Muscle of arm (tissue), 12 donors: Measurements from ENCODE around the gene RPLP2. TPM values are rescaled to one million over a fixed set of nuclear protein-coding genes. Genes with fewer than 3 reads are reported as not detected.
A peak's percentile ranks its signal among the peaks of the same experiment; 100 is the strongest.

ENCODE experiments used
- DNase-seq: peaks from one replicate; pipeline ENCODE4 v3.0.0-alpha.2; 2013
- polyA plus RNA-seq, 12 donors: library from polyadenylated mRNA; unstranded; fragments of 120-200 nt; gene quantifications; one replicate each; pipeline ENCODE4 v1.2.1, GENCODE V29; 2013; ENCODE audit not compliant: insufficient read length in 12 of 12

The RPLP2 gene
- polyA plus RNA-seq, 12 donors: 1,154 to 1,810 (median 1,407) TPM

DNA sequence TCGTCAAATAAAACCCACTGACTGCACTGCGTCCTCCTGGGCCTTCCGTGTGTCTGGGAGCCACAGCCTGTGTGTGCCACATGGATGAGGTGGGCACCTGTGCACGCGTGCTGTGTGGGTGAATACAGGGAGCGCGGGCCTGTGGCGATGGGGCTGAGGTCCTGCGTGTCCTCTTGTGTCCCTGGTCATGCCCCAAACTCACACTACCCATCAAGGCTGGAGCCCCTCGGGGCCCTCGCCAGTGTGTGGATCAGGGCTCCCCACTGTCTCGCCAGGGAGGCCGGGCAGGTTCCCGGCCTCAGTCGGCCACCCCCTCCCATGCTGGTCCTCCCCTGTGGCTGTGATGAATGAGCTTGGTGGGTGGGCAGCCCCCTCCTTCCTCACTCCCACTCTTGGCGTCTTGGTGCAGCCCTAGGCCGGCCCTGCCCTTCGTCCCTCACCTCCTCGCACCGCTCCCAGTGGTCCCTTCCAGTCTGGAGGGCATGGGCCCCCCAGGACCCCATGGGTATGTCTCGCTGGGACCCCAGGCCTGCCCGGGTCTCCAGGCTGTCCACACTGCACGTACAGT is 22.3 kb downstream of the RPLP2 start:
- no peak for DNase-seq

DNA sequence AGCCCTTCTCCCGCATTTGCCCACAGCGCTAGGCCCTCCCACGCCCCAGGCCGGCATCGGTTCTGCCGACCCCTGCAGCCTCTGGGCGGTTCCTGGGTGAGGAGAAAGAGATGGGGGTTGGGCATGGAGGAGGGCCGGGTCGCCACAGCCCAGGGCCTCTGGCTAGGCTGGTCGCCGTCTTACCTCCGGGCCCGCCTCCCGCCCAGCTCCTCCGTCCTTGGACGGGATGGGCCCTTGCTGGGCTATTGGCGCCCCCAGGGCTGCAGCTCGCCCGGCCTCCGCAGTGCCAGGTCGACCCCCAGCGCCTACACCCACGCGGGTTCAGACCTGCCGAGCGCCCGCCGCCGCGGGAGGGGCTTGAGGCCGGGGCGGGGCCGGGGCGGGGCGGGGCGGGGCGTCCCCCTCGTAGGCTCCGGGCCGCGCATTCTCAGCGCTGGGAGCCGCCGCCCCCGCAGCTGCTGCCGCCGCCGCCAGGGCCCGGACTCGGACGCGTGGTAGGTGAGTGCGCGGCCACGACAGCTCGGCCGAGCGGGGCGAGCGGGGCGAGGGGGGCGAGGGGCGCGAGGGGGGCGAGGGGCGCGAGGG is 22.9 kb downstream of the RPLP2 start, which contains the start of gene CD151:
Gene CD151 (plus strand): TSS at position 424 of the 585 bp plus-strand sequence. CDS start 3,118 bp downstream, outside the sequence.
- no peak for DNase-seq

GRCh38 chr11:833114-833791 is 23.5 kb downstream of the RPLP2 start:
- no peak for DNase-seq

- no peak for DNase-seq
These were observed 24.1 kb downstream of the RPLP2 start for GRCh38 chr11:833849-834311.

DNA sequence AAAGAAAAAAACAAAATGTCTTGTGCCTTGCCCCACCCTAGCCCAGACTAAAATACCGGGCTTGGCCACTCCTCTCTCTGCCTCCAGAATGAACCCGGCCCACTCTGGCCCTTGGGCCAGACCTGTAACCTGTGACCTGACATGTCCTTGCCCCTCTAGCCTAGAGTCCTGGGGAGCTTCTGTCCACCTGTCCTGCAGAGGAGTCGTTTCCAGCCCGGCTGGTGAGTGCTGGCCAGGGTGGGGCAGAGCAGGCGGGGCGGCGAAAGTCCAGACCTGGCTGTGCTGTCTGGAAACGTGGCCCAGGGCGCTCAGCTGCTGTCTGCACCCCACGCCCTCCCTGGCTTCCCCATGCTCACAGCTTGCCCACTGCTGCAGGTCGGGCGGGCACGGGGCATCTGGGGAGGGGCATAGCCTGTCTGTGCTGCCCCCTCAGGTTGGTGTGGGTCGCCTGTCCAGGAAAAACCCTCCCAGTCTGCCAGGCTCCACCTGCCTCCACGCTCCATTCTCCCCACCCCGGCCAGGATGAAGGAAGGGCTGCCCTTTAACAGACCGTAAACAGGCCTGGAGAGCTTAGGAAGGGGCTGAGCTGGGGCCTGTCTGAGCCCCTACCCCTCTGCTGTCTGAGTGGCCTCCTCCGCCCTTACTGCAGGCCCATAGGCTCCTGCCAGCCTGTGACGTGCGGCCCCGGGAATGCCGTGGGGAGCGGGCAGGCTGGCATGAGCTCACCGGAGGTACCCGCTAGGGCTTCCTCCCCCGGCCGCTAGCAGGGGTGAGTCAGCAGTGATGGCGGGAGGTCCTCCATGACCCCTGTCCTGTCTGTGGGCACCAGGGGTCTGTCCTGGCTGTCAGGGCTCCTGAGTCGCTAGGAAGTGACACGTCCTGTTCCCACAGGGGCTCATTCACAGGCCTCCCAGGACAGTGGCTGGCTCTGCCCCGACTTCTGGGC is 24.9 kb downstream of the RPLP2 start:
- DNase-seq: no peak

GRCh38 chr11:836274-836673 is 26.5 kb downstream of the RPLP2 start:
- no peak for DNase-seq

DNA sequence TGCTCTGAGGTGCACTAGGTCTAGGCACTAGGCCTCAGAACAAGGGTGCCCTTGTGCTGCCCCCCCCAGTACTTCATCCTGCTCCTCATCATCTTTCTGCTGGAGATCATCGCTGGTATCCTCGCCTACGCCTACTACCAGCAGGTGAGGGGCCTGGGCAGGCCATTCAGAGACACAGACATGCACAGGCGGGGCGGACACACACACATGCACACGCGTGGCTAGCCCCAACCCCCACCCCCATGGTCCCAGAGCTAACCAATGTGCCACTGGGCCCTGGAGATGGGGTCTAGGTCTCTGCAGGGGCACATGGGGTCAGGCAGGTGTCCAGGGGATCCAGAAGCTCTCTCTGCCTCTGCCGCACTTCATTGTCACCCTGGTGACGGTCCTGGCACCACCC is 26.9 kb downstream of the RPLP2 start:
- no peak for DNase-seq

- no peak for DNase-seq
These were observed 27.6 kb downstream of the RPLP2 start for GRCh38 chr11:837189-837989.

- DNase-seq: no peak
These were observed 28.2 kb downstream of the RPLP2 start for GRCh38 chr11:837990-838307.

DNA sequence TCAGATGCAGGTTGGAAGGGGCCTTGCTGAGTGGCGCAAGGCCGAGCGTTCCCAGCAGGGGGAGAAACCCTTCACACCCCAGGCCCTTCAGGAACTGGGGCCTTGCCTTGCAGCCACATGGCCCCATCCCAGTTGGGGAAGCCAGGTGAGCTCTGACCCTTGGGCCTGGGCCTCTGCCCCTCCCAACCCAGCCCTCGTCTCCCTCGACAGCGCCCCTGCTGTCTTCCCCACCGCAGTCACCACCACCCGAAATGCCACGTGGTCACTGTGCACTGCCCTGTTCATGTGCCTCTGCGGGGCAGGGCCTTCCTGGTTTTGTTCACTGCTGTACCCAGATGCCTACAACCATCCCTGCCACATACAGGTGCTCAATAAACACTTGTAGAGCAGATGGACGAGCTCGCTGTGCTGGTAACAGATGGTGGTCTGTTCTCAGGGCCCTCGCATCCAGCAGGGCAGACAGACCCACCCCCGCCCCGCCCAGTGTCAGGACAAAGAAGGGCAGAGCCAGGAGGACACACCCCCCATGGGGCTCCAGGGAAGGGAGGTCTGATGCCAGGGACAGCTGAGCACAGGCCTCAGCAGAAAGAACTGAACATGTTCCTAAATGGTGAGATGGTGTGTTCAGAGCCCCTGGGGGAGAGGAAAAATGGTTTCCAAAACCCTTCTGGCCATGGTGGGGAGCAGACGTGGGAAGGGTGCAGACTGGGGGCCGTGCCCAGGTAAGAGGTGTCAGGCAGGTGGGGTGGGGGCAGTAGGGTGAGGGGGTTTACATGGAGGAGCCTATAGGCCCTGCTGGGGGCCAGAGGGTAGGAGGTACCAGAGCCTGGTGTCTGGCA is 28.9 kb downstream of the RPLP2 start:
- no peak for DNase-seq

- DNase-seq: no peak
These were observed 29.5 kb downstream of the RPLP2 start for GRCh38 chr11:839280-839623.

DNA sequence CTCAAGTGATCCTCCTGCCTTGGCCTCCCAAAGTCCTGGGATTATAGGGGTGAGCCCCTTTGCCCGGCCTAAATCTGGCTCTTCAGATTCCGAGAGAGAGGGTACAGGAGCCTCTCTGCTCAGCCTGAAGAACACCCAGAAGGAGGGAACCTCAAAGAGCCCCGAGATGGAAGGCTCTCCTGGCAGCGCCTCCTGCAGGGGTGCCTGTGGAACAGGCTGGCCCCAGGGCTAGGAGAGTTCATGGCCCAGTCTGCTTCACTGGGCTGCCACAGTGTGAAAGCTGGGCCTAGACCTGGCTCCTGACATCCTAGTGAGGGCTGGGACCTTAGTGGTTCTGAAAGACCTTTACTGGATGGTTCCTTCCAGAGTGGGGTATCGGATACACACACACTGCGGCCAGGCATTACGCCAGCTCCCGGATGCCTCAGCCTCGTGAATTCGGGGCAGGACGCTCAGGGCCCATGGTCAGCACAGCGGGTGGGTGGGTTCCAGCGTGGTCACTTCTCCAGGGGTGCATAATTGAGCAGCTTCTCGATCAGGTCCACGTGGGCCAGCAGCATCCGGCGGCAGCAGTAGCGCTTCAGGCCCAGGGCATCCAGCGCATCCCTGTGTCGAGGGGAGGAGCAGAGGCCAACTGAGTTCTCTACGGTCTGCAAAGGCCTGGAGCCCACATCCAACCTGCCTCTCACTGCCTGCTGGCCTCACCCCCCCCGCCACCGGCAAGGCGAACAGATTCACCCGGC is 30.3 kb downstream of the RPLP2 start:
- no peak for DNase-seq

- no peak for DNase-seq
These were observed 32.2 kb downstream of the RPLP2 start for GRCh38 chr11:841981-842369.

- DNase-seq: peak; percentile 89
These were observed 32.7 kb downstream of the RPLP2 start, which contains the start of the genes POLR2L and TSPAN4 for GRCh38 chr11:842370-843002. TSS of gene POLR2L (minus strand) at chr11:842529. CDS start at chr11:842508, 21 bp downstream. TSS of gene TSPAN4 (plus strand) at chr11:842852. CDS start at chr11:850305, 7,453 bp downstream.

GRCh38 chr11:843086-843734 is 33.4 kb downstream of the RPLP2 start:
- DNase-seq: no peak

DNA sequence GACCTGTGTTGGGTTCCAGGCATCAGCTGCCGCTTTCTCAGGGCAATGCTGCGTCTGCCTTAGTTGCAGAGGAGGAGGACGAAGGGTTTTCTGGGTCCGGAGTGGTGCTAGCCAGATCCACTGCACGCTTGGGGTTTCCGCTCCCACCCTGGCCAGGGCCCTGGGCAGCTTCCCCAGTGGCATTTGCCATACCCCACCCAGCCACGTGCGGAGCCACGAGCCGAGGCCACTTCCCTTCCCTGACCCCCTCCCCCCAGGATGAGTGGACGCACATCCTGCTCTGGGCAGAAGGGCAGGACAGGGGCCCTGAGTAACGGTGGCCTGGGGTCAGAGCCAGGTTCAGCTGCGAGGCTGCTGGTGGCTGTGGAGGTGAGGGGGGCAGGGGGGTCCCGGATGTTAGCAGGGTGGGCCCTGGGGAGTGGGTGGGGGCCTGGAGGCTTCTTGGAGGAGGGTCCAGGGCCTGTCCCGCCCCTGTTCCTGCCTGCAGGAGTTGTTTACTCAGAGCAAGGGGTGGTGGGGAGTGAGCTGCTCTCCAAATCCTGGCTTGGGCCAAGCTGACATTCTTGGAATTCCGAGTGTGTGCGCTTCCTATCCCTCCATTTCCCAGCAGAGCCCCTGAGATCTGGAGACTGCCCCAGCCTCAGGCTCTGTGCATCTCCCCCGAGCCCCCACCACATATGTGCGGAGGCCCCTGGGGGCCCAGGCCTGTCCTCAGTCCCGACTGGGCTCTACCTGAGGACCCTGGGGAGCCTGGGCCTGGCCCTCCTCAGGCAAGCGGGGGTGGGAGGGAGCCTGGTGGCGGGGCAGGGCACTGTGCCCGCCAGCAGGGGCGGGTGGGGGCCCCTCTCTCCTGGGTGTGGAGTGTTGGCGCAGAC is 34.3 kb downstream of the RPLP2 start:
- peak; percentile 84 for DNase-seq
